T-helper 17 cell (primary cell): ENCODE results near the gene LTO1. TPM values are rescaled to one million over a fixed set of nuclear protein-coding genes. Genes with fewer than 3 reads are reported as not detected.
A peak's percentile ranks its signal among the peaks of the same experiment; 100 is the strongest.

Source experiments
- ATAC-seq: fragments of 150-1000 bp; cut with Tn5 transposase; 2 replicates; pipeline ENCODE4 v1.10.0; 2021; ENCODE audit warnings: mild to moderate bottlenecking, moderate library complexity
- DNase-seq, 3 donors: peaks; one replicate each; pipeline versions ENCODE4 v3.0.0 to v3.0.0-alpha.2; 2020 to 2021
- H3K9me3 ChIP-seq: one replicate; pipeline ENCODE4 v1.7.0; 2013; ENCODE audit warnings: low read length, mild to moderate bottlenecking; ENCODE audit not compliant: control insufficient read depth, poor library complexity, severe bottlenecking
- H3K27ac Mint-ChIP-seq: one replicate; pipeline ENCODE4 v1.8.0; 2022; ENCODE audit warnings: mild to moderate bottlenecking, moderate library complexity, mixed read lengths
- H3K27me3 Mint-ChIP-seq: one replicate; pipeline ENCODE4 v1.8.0; 2022; ENCODE audit warnings: mixed read lengths
- H3K36me3 Mint-ChIP-seq: one replicate; pipeline ENCODE4 v1.8.0; 2022; ENCODE audit warnings: low read depth, mixed read lengths
- H3K4me1 Mint-ChIP-seq: one replicate; pipeline ENCODE4 v1.8.0; 2022; ENCODE audit warnings: mild to moderate bottlenecking, mixed read lengths
- H3K4me3 Mint-ChIP-seq: one replicate; pipeline ENCODE4 v1.8.0; 2022; ENCODE audit warnings: mild to moderate bottlenecking, moderate library complexity, mixed read lengths
- total RNA-seq, 4 donors: library from RNA in 2 of 4; stranded (reverse) in 2 of 4; gene quantifications; one replicate each; pipeline ENCODE4 v1.2.3 and lab custom pipeline; 2022 to 2026

LTO1 gene
- total RNA-seq, 2 donors from 2014 or later, result 33.4 to 43.2 TPM

DNA sequence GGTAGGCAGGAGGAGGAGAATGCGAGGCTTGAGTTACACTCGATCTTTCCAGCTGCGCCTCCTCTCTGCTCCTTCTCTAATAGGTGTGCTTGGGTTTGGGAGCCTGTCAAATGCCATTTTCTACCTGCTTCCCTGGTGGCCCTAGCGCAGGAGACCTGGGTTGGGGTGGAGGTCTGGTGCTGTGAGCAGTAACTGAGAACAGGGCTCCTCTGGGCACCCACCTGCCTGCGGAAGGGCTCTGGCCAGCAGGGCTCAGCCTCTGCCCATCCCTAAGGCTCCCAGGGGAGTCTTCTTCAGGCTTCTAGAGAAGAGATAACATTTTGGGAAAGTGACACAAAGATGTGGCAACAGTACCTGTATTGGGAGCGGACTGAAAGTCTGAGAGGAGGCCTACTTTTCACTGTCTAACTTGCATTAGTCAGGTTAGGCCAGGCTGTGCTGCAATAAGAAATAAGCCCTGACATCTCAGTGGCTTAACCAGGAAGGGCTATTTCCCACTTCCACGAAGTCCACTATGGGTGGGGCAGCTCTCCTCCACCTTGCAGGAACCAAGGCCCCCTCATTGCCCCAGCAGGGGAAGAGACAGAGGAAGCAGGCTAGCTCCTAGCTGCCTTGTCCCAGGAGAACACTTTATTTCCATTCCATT, 7.7 kb upstream of the LTO1 start:
- DNase-seq (no peak), ATAC-seq (no peak)
- Mint-ChIP-seq H3K4me3 (no peak overlapping the region), H3K4me1 (peaks cover 7% of the 10 kb centered on the region), H3K27me3 (peaks cover 7% of the 10 kb centered on the region), H3K36me3 (no peaks in the 10 kb centered on the region), H3K27ac (no peak overlapping the region)
- no peaks in the 10 kb centered on the region for H3K9me3 ChIP-seq

DNA sequence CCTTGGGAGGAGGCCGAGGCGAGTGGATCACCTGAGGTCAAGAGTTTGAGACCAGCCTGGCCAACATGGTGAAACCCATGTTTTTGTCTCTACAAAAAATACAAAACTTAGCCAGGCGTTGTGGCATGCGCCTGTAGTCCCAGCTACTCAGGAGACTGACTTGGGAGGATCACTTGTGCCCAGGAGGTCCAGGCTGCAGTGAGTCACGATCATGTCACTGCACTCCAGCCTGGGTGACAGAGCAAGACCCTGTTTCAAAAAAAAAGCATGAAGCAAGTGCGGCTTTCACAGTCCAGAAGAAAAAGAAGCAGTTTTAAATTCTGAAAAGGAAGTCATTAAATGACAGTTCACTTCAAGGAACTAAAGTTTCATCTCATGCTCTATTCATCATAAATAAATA, 7.1 kb upstream of the LTO1 start:
- Mint-ChIP-seq H3K36me3 (no peaks in the 10 kb centered on the region), H3K27ac (no peak overlapping the region), H3K4me3 (no peak overlapping the region), H3K27me3 (peaks cover 4% of the 10 kb centered on the region), H3K4me1 (peaks cover 7% of the 10 kb centered on the region)
- DNase-seq (no peak), ATAC-seq (no peak)
- H3K9me3 ChIP-seq, result no peaks in the 10 kb centered on the region

DNA sequence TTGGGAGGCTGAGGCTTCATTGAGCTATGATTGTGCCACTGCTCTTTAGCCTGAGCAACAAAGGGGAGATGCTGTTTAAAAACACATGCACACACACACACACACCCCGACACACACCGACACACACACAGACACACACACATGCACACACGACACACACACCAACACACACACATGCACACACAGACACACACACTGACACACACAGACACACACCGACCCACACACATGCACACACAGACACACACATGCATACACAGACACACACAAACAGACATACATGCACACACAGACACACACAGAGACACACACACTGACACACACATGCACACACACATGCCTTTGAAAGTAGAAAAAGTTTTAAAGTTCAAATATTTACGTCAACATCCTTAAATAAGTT, 5.5 kb upstream of the LTO1 start:
- Mint-ChIP-seq H3K36me3 (no peaks in the 10 kb centered on the region), H3K4me3 (no peak overlapping the region), H3K27ac (no peak overlapping the region), H3K27me3 (no peaks in the 10 kb centered on the region), H3K4me1 (peaks cover 5% of the 10 kb centered on the region)
- no peaks in the 10 kb centered on the region for H3K9me3 ChIP-seq
- DNase-seq, result no peak
- ATAC-seq, result no peak

DNA sequence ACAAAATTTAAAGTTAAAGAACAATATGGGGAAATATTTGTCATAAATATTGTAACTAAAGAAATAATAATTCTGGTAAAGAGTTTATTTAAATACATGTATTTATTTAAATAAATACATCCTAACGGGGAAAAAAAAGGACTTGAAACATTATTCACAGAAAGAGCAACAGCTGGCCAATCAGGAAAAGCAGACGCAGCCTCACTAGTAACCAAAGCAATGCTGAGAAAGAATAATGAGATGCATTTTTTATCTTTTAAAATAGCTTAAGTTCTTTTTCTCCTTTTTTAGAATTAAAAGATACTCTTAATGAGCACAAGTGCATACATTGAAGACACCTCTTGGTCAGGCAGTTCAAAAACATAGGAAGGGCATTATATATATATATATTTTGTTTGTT, 2.6 kb upstream of the LTO1 start:
- no peaks in the 10 kb centered on the region for H3K36me3 Mint-ChIP-seq
- H3K27ac Mint-ChIP-seq, result no peak overlapping the region
- H3K9me3 ChIP-seq, result no peaks in the 10 kb centered on the region
- no peak overlapping the region for H3K4me3 Mint-ChIP-seq
- H3K27me3 Mint-ChIP-seq, result no peaks in the 10 kb centered on the region
- ATAC-seq (no peak), DNase-seq (no peak)
- peaks cover 23% of the 10 kb centered on the region for H3K4me1 Mint-ChIP-seq

DNA sequence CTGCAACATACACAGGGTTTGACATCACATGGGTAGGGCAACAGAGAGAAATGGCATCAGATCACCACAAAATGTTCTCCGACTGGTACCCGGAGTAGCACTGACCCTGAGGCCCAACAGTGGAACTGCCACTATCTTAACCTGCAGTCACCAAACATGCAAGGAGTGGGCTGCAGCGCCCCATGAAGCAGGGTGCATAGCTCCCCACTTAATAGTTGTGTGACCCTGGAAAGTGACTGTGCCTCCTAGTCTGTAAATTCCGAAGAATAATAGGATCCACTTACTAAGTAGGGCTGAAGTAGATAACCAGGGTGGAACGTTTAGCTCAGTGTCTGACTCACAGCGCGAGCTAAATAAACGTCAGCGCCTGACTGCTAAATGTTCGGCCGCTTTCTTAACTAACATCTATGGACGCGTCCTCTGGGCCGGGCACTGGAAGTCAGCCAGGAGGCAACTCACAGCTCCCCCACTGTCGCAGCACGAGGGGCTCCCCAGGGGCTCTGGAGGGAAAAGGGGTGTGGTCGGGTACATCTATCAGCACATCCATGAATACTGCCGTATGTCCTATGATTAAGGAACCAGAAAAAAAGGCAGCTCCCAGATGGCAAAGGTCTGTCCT, 777 bp downstream of the LTO1 start:
- ATAC-seq (no peak), DNase-seq (no peak)
- Mint-ChIP-seq H3K27me3 (no peaks in the 10 kb centered on the region), H3K4me1 (peaks cover 28% of the 10 kb centered on the region), H3K4me3 (peak overlapping the region; percentile 94), H3K36me3 (no peaks in the 10 kb centered on the region), H3K27ac (peak overlapping the region; percentile 91)
- H3K9me3 ChIP-seq, result no peaks in the 10 kb centered on the region

DNA sequence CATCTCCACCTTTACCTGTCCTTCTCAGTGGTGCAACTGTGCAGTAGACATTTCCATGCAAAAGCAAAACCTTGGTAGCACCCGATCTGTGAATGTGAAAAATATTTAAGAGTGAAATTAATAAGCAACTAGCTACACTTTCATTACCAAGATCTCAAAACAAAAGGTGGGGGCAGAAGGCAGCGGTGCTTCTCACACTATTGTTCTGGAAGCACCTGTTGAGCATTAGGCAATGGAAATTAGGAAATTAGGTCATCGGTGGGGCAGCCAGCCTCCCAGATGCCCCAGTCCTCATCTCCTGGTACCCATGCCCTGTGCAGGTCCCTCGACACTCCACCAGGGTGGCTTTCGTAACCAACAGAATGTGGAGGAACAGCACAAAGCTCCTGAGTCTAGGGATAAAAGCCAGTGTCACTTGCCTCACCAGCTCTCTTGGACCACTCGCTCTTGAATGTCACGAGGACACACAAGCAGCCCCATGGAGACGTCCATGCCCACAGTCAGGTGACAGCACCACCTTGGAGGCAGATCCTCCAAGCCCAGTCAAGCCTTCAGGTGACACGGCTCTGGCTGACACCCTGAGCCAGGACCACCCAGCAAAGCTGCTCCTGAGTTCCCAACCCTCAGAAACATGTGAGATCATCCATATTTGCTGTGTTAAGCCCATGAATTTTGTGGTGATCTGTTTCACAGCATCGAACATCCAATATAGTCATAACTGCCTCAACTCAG, 3.3 kb downstream of the LTO1 start:
- no peaks in the 10 kb centered on the region for H3K9me3 ChIP-seq
- peak overlapping the region; percentile 43 for H3K27ac Mint-ChIP-seq
- peaks cover 31% of the 10 kb centered on the region for H3K4me1 Mint-ChIP-seq
- ATAC-seq, result no peak
- DNase-seq, result no peak
- no peak overlapping the region for H3K4me3 Mint-ChIP-seq
- no peaks in the 10 kb centered on the region for H3K27me3 Mint-ChIP-seq
- H3K36me3 Mint-ChIP-seq, result peaks cover 2% of the 10 kb centered on the region

DNA sequence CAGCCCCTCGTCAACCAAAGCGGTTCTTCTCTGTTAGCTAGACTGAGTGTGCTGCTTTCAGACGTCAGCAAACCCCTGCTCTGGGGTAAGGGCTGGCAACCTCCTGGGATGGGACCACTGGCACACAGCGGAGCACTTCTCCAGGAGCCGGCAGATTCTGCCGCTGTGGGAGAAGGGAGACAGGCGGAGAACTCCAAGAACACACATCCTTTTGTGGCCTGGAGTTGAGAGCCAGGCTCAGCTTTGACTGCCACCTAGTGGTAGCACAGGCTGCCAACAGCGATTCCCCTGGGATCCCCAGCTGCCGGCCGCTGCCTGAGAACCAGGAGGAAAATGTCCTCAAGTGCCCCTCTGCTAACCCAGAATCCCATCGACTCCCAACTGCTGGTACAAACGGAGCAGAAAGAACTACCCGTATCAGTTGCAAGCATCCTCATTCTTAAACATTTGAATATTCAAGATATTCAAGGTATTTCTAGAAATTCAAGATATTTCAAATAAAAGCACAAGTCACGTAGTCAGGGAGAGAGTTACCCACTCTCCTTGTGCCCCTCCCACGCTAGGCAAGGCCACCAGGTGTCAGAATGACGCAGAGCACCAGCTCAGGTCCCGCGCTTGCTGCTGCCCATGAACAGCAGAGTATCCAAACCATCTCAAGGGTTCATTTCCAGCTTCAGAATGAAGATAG, 4.9 kb downstream of the LTO1 start:
- H3K27me3 Mint-ChIP-seq, result no peaks in the 10 kb centered on the region
- H3K36me3 Mint-ChIP-seq, result peaks cover 2% of the 10 kb centered on the region
- peak overlapping the region; percentile 28 for H3K4me3 Mint-ChIP-seq
- H3K4me1 Mint-ChIP-seq, result peaks cover 28% of the 10 kb centered on the region
- DNase-seq (peak; percentile 36 to 43 (median 41)), ATAC-seq (peak; percentile 28)
- peak overlapping the region; percentile 59 for H3K27ac Mint-ChIP-seq
- no peaks in the 10 kb centered on the region for H3K9me3 ChIP-seq

DNA sequence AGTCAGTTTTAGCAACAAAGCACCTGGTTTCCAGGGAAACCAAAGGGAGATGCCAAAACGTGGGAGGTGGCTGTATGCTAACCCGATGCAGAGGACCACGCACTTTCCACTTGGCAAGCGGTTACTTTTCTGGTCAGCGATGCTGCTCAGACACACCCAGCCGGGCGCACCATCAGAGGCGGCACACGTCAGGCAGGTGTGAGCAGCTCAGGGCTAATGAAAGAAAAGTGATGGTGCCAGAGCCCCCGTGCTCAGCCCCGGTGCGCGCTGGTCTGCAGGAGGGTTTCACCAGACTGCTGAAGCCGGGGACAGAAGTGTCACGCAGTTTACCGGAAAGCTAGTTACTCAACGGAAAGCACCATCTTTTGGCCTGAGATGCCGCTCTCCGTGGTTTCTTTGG, 5.7 kb downstream of the LTO1 start:
- no peaks in the 10 kb centered on the region for H3K9me3 ChIP-seq
- ATAC-seq (no peak), DNase-seq (no peak)
- Mint-ChIP-seq H3K36me3 (peaks cover 5% of the 10 kb centered on the region), H3K4me1 (peaks cover 24% of the 10 kb centered on the region), H3K27me3 (no peaks in the 10 kb centered on the region), H3K27ac (peak overlapping the region; percentile 59), H3K4me3 (no peak overlapping the region)

DNA sequence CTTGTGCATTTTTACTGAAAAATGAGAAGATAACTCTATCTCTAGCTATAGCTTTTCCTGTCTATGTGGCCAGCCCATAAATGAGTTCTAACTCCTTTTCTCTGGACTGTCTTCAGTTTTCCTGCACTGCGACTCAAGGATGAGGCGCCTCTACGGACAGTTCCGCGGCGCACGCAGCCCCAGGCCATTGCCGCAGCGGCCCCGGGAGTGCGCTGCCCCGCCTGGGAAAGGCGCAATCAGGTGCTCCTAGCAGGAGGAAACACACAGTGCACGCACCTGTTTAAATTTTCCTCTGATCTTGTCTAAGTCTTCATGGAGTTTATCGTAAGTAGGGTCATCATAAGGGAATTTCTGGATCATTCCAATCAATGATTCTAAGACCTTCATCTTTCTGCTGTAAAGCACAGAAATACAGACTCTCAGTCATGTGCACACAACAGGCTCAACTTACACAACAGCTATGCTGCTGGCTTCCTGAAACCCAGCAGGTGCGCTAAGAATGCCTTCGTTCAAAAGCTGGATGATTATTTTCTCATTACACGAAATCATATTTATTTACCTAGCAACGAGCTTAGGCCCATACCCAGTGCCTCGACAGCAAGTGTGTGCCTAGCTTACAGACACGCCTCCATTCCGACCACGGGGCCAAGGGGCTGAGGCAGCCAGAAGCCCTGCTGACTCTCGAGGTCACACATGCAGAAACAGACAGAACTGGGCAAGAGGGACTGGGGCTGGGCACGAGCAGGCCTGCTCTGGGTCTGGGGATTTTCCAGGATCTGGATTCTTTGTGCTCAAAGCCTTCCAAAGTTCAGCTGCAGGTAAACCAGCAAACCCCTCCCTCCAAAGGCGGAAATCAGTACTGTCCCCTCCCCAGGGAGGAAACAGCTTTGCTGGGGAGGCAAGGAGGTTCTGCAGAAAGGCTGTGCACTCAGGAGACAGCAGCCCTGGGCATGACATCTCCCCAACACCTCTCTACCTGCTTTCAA, 7.2 kb downstream of the LTO1 start:
- H3K27ac Mint-ChIP-seq, result no peak overlapping the region
- no peaks in the 10 kb centered on the region for H3K9me3 ChIP-seq
- H3K4me1 Mint-ChIP-seq, result peaks cover 14% of the 10 kb centered on the region
- no peak overlapping the region for H3K4me3 Mint-ChIP-seq
- no peaks in the 10 kb centered on the region for H3K27me3 Mint-ChIP-seq
- peaks cover 5% of the 10 kb centered on the region for H3K36me3 Mint-ChIP-seq
- ATAC-seq, result no peak
- DNase-seq, result no peak

DNA sequence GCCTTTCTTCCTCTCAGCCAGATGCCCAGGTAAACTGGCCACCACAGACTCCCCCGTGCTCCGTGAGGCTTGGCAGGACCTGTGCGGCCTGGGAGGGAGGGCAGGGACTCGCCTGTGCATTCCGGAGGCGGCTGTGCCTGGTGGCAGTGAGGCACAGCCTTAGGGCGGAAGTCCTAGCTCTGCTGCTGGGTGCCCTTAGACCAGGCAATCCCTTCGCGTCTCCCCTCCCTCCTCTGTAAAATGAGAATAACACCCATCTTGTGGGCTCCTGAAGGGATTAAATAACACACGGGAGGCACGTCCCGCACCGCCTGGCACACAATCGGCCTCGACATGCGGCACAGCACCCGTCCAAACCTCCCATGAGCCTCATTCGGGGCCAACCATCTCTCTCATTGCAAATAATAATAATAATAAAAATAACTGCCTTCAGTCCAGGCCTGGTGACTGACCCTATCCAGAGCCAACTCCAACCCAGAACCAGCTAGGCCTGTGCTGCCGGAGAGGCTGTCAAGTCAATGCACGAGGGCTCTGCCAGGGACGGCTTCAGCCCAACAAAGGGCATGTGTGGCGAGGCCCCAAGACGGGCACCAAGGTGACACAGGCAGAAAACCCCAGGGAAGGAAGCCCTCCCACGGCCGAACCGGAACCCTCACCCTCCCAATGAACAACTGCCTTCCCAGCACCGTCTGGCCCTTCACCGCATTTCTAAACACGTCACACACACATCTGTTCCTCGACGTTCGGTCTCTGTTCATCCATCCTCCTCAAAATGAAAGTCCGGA, 8.2 kb downstream of the LTO1 start:
- Mint-ChIP-seq H3K36me3 (peaks cover 5% of the 10 kb centered on the region), H3K27me3 (no peaks in the 10 kb centered on the region), H3K4me1 (peaks cover 13% of the 10 kb centered on the region), H3K4me3 (no peak overlapping the region), H3K27ac (no peak overlapping the region)
- DNase-seq (no peak), ATAC-seq (no peak)
- H3K9me3 ChIP-seq, result no peaks in the 10 kb centered on the region

DNA sequence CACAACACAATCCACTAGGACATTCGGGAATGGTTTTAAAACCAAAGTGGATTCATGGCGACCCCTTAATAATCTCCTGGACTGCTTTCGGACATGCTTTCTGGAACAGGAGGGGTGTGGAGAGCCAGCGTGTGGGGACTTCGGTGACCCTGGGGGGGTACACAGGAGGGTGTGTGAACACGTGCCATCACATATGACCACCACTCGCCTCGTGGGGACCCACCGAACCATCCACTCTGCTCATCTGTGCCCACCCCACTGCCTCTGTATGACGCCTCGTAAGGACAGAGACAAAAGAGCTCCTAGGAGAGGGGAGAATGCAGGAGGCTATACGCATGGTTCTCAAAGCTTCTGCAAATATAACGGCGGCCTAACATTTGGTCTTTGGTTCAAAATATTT, 8.9 kb downstream of the LTO1 start:
- Mint-ChIP-seq H3K4me3 (no peak overlapping the region), H3K27me3 (no peaks in the 10 kb centered on the region), H3K36me3 (peaks cover 5% of the 10 kb centered on the region), H3K4me1 (peaks cover 9% of the 10 kb centered on the region), H3K27ac (no peak overlapping the region)
- H3K9me3 ChIP-seq, result no peaks in the 10 kb centered on the region
- ATAC-seq (no peak), DNase-seq (no peak)

DNA sequence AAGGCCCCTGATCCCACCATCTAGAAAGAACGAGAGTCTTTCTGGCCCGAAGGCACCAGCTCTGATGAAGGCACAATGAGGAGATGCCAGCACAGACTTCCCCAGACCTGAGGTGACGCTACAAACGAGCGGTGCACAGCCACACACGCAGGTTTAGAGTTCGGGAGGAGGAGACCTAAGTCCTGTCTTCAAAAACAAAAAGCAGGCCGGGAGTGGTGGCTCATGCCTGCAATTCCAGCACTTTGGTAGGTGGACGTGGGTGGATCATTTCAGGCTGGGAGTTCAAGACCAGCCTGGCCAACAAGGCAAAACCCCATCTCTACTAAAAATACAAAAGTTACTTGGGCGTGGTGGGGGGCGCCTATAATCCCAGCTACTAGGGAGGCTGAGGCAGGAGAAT, 9.5 kb downstream of the LTO1 start:
- no peak for ATAC-seq
- no peak overlapping the region for H3K27ac Mint-ChIP-seq
- no peak overlapping the region for H3K4me3 Mint-ChIP-seq
- H3K27me3 Mint-ChIP-seq, result no peaks in the 10 kb centered on the region
- H3K4me1 Mint-ChIP-seq, result peaks cover 9% of the 10 kb centered on the region
- H3K9me3 ChIP-seq, result no peaks in the 10 kb centered on the region
- DNase-seq, result no peak
- H3K36me3 Mint-ChIP-seq, result peaks cover 5% of the 10 kb centered on the region
